HCT116 (cell line): ENCODE measurements around the gene PACSIN2. TPM values are rescaled to one million over a fixed set of nuclear protein-coding genes. Genes with fewer than 3 reads are reported as not detected.

Experiments
- ATAC-seq: fragments of 200-7000 bp; cut with Tn5 transposase; 2 replicates; pipeline ENCODE4 v1.9.1; 2020; ENCODE audit warnings: mild to moderate bottlenecking, moderate library complexity
- BruUV-seq: library from RNA; stranded (reverse); fragments of 400-500 nt; replicated peaks from 2 replicates; lab custom pipeline; 2021; lab: Mats Ljungman, UMichigan
- CTCF ChIA-PET: fragments of 300-600 bp; sonication (Branson Sonifier 250); formaldehyde crosslinking; loops from one replicate; lab custom pipeline; 2021; ENCODE audit warnings: antibody characterized with exemption; lab: Charles Lee
- POLR2A ChIA-PET: fragments of 300-600, 350-600 bp; sonication (Branson Sonifier 250); formaldehyde crosslinking; loops from one replicate; lab custom pipeline; 2021; ENCODE audit warnings: antibody characterized with exemption; lab: Charles Lee
- RAD21 ChIA-PET, 2 experiments: fragments of 300-600 bp; sonication (Branson Sonifier 250); formaldehyde crosslinking; loops; one replicate each; lab custom pipeline; 2023; ENCODE audit warnings: low total read pairs in 2 of 2; ENCODE audit not compliant: uncharacterized antibody in 2 of 2, unreplicated experiment in 2 of 2, low non-redundant PET in 1 of 2; lab: Charles Lee
- DNase-seq: peaks from one replicate; pipeline ENCODE4 v3.0.0-alpha.2; 2010; ENCODE audit warnings: low read depth, low spot score
- H2AFZ ChIP-seq: fragments of 200-600 bp; shearing (Covaris generic), sonication (generic); 2 replicates; pipeline ENCODE4 v1.6.1; 2017; ENCODE audit warnings: low read depth, mixed run types, mixed read lengths, antibody characterized with exemption, low read length; ENCODE audit not compliant: poor library complexity, severe bottlenecking
- H3K27ac ChIP-seq: 2 replicates; pipeline ENCODE4 v1.5.1; 2012; ENCODE audit warnings: low read depth, low read length
- H3K27me3 ChIP-seq: fragments of 200-600 bp; sonication (generic); 2 replicates; pipeline ENCODE4 v1.6.1; 2016; ENCODE audit warnings: mixed run types, low read length, mixed read lengths; ENCODE audit not compliant: insufficient read depth
- H3K36me3 ChIP-seq, 2 experiments: fragments of 200-500 bp in 1 of 2; fragments of 200-600 bp in 1 of 2; sonication (Bioruptor generic) in 1 of 2; sonication (generic) in 1 of 2; 2 replicates each; pipeline versions ENCODE4 v1.5.1 to v1.6.1; 2014 to 2016; ENCODE audit warnings: low read length in 2 of 2, inconsistent platforms in 1 of 2, mixed read lengths in 1 of 2, mixed run types in 1 of 2; ENCODE audit not compliant: insufficient read depth in 2 of 2, control insufficient read depth in 1 of 2
- H3K4me1 ChIP-seq, 2 experiments: fragments of 200-600 bp in 1 of 2; sonication (generic) in 1 of 2; 2 replicates each; pipeline versions ENCODE4 v1.5.1 to v1.6.1; 2012 to 2017; ENCODE audit warnings: low read length in 2 of 2, inconsistent platforms in 1 of 2, mild to moderate bottlenecking in 1 of 2, mixed read lengths in 1 of 2, mixed run types in 1 of 2, moderate library complexity in 1 of 2; ENCODE audit not compliant: insufficient read depth in 2 of 2, control insufficient read depth in 1 of 2
- H3K4me2 ChIP-seq: fragments of 200-600 bp; sonication (generic); 2 replicates; pipeline ENCODE4 v1.6.1; 2017; ENCODE audit warnings: mixed run types, low read length, mixed read lengths
- H3K4me3 ChIP-seq, 2 experiments: fragments of 200-600 bp in 1 of 2; sonication (generic) in 1 of 2; replicated peaks in 1 of 2; 2 replicates each; pipeline ENCODE4 v1.5.1; 2011 to 2016; ENCODE audit warnings: low read length in 2 of 2, control low read depth in 1 of 2, low read depth in 1 of 2, mild to moderate bottlenecking in 1 of 2, mixed read lengths in 1 of 2, mixed run types in 1 of 2
- H3K79me2 ChIP-seq: fragments of 200-600 bp; sonication (generic); 2 replicates; pipeline ENCODE4 v1.6.1; 2017; ENCODE audit warnings: mild to moderate bottlenecking, mixed run types, low read length, moderate library complexity, mixed read lengths; ENCODE audit not compliant: insufficient read depth
- H3K9ac ChIP-seq: fragments of 200-600 bp; sonication (generic); 2 replicates; pipeline ENCODE4 v1.6.1; 2016; ENCODE audit warnings: low read length, mixed read lengths
- H3K9me2 ChIP-seq: fragments of 200-600 bp; sonication (generic), shearing (Covaris generic); 2 replicates; pipeline ENCODE4 v1.6.1; 2017; ENCODE audit warnings: mixed run types, mild to moderate bottlenecking, moderate library complexity; ENCODE audit not compliant: insufficient read depth
- H3K9me3 ChIP-seq, 2 experiments: fragments of 200-500 bp in 1 of 2; fragments of 200-600 bp in 1 of 2; sonication (Bioruptor generic) in 1 of 2; sonication (generic) in 1 of 2; 2 replicates each; pipeline ENCODE4 v1.6.1; 2014 to 2017; ENCODE audit warnings: low read length in 2 of 2, mixed read lengths in 2 of 2, inconsistent platforms in 1 of 2, low read depth in 1 of 2, mild to moderate bottlenecking in 1 of 2, mixed run types in 1 of 2, moderate library complexity in 1 of 2; ENCODE audit not compliant: control insufficient read depth in 1 of 2, insufficient read depth in 1 of 2
- H4K20me1 ChIP-seq: fragments of 200-600 bp; sonication (generic), shearing (Covaris generic); 2 replicates; pipeline ENCODE4 v1.6.1; 2017; ENCODE audit warnings: mixed run types, mild to moderate bottlenecking, moderate library complexity; ENCODE audit not compliant: insufficient read depth
- CBX3 ChIP-seq: IDR thresholded peaks from 2 replicates; pipeline ENCODE4 v1.6.1; 2012; ENCODE audit warnings: low read depth
- ELF1 ChIP-seq: IDR thresholded peaks from 2 replicates; pipeline ENCODE4 v1.6.1; 2012; ENCODE audit warnings: low read depth, borderline replicate concordance
- FOSL1 ChIP-seq: IDR thresholded peaks from 2 replicates; pipeline ENCODE4 v1.6.1; 2012; ENCODE audit warnings: low read depth
- JUND ChIP-seq: IDR thresholded peaks from 2 replicates; pipeline ENCODE4 v1.6.1; 2012
- MAX ChIP-seq: IDR thresholded peaks from 2 replicates; pipeline ENCODE4 v1.6.1; 2012
- POLR2A ChIP-seq: IDR thresholded peaks from 2 replicates; pipeline ENCODE4 v1.7.0; 2011; ENCODE audit warnings: borderline replicate concordance; ENCODE audit not compliant: insufficient read depth, insufficient read length; ENCODE audit errors: extremely low read depth
- POLR2AphosphoS5 ChIP-seq: IDR thresholded peaks from 2 replicates; pipeline ENCODE4 v1.6.1; 2011; ENCODE audit warnings: mild to moderate bottlenecking, low read depth, low read length, moderate library complexity
- RAD21 ChIP-seq: IDR thresholded peaks from 2 replicates; pipeline ENCODE4 v1.6.1; 2012; ENCODE audit warnings: low read depth, mild to moderate bottlenecking
- REST ChIP-seq: IDR thresholded peaks from 2 replicates; pipeline ENCODE4 v1.6.1; 2012; ENCODE audit warnings: low read depth
- TCF7L2 ChIP-seq: IDR thresholded peaks from 2 replicates; pipeline ENCODE4 v1.7.0; 2011; ENCODE audit warnings: borderline replicate concordance, inconsistent platforms; ENCODE audit not compliant: insufficient read depth, insufficient read length; ENCODE audit errors: extremely low read depth
- ZFX ChIP-seq: fragments of 450-650 bp; IDR thresholded peaks from 2 replicates; pipeline ENCODE4 v1.6.1; 2017
- ZNF274 ChIP-seq: fragments of 200-500 bp; sonication (Bioruptor generic); IDR thresholded peaks from 2 replicates; pipeline ENCODE4 v1.6.1; 2014; ENCODE audit warnings: mild to moderate bottlenecking, low read depth, low read length, inconsistent platforms
- intact Hi-C: fragments of 100-400 bp; cut with micrococcal nuclease; formaldehyde crosslinking; loops from 2 replicates; pipeline ENCODE4 v1.10.0; 2022
- total RNA-seq: library from RNA; stranded (reverse); gene quantifications from one replicate; pipeline ENCODE4 v1.2.1, GENCODE V29; 2021; ENCODE audit not compliant: unreplicated experiment

The PACSIN2 gene
- total RNA-seq, 1 experiment from 2014 or later: 48.2 TPM

- no peak overlapping the region for H3K4me3 ChIP-seq
- no peak overlapping the region for H3K27ac ChIP-seq
- no peak overlapping the region for H3K4me2 ChIP-seq
- ChIA-PET RAD21 (no interaction called here), POLR2A (interaction anchor here (1.1 kb wide), 1 partner anchor 30 kb away, joined by 3 read pairs; the partner anchor contains the start of gene PACSIN2)
- H3K9ac ChIP-seq: no peak overlapping the region
- peaks cover 44% of the 10 kb centered on the region for H3K79me2 ChIP-seq
- no peaks in the 10 kb centered on the region for H4K20me1 ChIP-seq
- H2AFZ ChIP-seq: no peak overlapping the region
- no peak for DNase-seq
- H3K9me3 ChIP-seq: no peaks in the 10 kb centered on the region
- intact Hi-C loops: no loop called here
- ATAC-seq: no peak
- H3K27me3 ChIP-seq: no peaks in the 10 kb centered on the region
- TF ChIP-seq FOSL1 (no peak), ZNF274 (no peak), TCF7L2 (no peak), RAD21 (no peak), MAX (no peak), JUND (no peak)
- TF ChIP-seq, all 23 proteins: peak for 0
- Histone ChIP-seq H3K36me3 (no peaks in the 10 kb centered on the region), H3K4me1 (peaks cover 0 to under 1% of the 10 kb centered on the region in 2 experiments; a peak in 2 of 4 replicates), H3K9me2 (no peaks in the 10 kb centered on the region)
- BruUV-seq: no TSS peak
- CTCF ChIA-PET: no interaction called here
These were observed 30.0 kb downstream of the PACSIN2 start for GRCh38 chr22:42984814-42985530.

- ChIA-PET RAD21 (no interaction called here), POLR2A (interaction anchor here (1.1 kb wide), 1 partner anchor 30 kb away, joined by 3 read pairs; the partner anchor contains the start of gene PACSIN2), CTCF (no interaction called here)
- Histone ChIP-seq H3K9ac (no peak overlapping the region), H3K36me3 (no peaks in the 10 kb centered on the region), H3K9me3 (no peaks in the 10 kb centered on the region), H3K27me3 (no peaks in the 10 kb centered on the region), H4K20me1 (no peaks in the 10 kb centered on the region), H2AFZ (no peak overlapping the region), H3K4me3 (no peak overlapping the region), H3K4me2 (no peak overlapping the region), H3K27ac (no peak overlapping the region), H3K4me1 (no peaks in the 10 kb centered on the region), H3K9me2 (no peaks in the 10 kb centered on the region), H3K79me2 (peaks cover 49% of the 10 kb centered on the region)
- TF ChIP-seq CBX3: no peak
- no peak for TF ChIP-seq POLR2A
- TF ChIP-seq REST: no peak
- TF ChIP-seq ZFX: no peak
- TF ChIP-seq FOSL1: no peak
- TF ChIP-seq POLR2AphosphoS5: no peak
- no peak for TF ChIP-seq ELF1
- no TSS peak for BruUV-seq
- DNase-seq (no peak), ATAC-seq (no peak)
- intact Hi-C loops: no loop called here
These were observed 30.6 kb downstream of the PACSIN2 start for GRCh38 chr22:42984397-42984796.
